ENCODE data around the gene TMEM131L.
"Not testable (repeated sequence)": the region's sequence is repeated elsewhere in the genome, so short reads cannot be mapped to it uniquely, and the experiment has no call there.

Gene TMEM131L

DNA sequence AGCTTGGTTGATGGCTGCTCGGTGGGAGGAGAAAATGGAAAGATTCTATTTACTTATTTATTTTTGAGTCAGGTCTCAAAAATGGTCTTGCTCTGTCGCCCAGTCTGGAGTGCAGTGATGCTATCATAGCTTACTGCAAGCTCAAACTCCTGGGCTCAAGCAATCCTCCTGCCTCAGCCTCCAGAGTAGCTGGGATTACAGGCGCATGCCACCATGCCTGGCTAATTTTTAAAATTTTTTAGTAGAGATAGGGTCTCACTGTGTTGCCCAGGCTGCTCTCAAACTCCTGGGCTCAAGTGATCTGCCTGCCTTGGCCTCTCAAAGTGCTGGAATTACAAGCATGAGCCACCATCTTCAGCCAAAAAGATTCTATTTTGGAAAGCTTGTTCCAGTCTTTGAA is 82.7 kb downstream of the TMEM131L start:
- not testable (repeated sequence) for H3K36me3 ChIP-seq (ENCODE audit: control insufficient read depth in 5 of 5, insufficient read depth in 5 of 5, low read length in 5 of 5); H3K27ac ChIP-seq (ENCODE audit: low read depth, low read length); H3K9me3 ChIP-seq (ENCODE audit: control insufficient read depth in 5 of 5, low read length in 5 of 5)

DNA sequence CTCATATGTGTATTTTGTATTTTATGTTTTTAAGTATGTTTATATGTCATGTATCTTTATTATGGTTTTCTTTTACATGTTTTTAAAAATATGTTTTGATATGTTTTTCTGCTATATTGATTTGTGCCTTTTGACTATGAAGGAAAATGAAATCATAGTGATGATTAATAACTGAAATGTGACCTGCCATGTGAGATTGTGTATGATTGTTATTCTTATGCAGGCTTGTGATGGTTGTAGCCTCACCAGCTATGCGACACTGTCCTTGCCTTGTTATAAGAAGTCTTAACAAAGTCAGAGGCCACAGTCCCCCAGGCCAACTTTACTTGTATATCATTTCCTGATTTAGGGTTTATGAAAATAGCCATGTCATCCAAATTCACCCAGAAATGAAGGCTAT is 83.2 kb downstream of the TMEM131L start:
- H3K27ac ChIP-seq (ENCODE audit: low read depth, low read length): no peak overlapping the region
- no peaks in the 10 kb centered on the region for H3K9me3 ChIP-seq (ENCODE audit: control insufficient read depth in 5 of 5, low read length in 5 of 5)
- H3K27me3 ChIP-seq (ENCODE audit: control insufficient read depth in 5 of 5, insufficient read depth in 4 of 5, low read length in 5 of 5): no peaks in the 10 kb centered on the region
- H3K4me1 ChIP-seq (ENCODE audit: control insufficient read depth in 5 of 5, insufficient read depth in 5 of 5, low read length in 5 of 5): peaks cover 0 to 13% (median 0%) of the 10 kb centered on the region in 5 donors
- peaks cover 3 to 6% (median 4%) of the 10 kb centered on the region in 5 donors for H3K36me3 ChIP-seq (ENCODE audit: control insufficient read depth in 5 of 5, insufficient read depth in 5 of 5, low read length in 5 of 5)
- no peak overlapping the region for H3K9ac ChIP-seq (ENCODE audit: low read length in 5 of 5)
- H3K4me3 ChIP-seq (ENCODE audit: low read depth in 1 of 5, low read length in 5 of 5): no peak overlapping the region

More for the DNA sequence above, 82.7 kb downstream of the TMEM131L start:
- H3K27me3 ChIP-seq (ENCODE audit: control insufficient read depth in 5 of 5, insufficient read depth in 4 of 5, low read length in 5 of 5); H3K4me3 ChIP-seq (ENCODE audit: low read depth in 1 of 5, low read length in 5 of 5); H3K9ac ChIP-seq (ENCODE audit: low read length in 5 of 5): not testable (repeated sequence)
- H3K4me1 ChIP-seq (ENCODE audit: control insufficient read depth in 5 of 5, insufficient read depth in 5 of 5, low read length in 5 of 5): peaks cover 0 to 13% (median 0%) of the 10 kb centered on the region in 5 donors

DNA sequence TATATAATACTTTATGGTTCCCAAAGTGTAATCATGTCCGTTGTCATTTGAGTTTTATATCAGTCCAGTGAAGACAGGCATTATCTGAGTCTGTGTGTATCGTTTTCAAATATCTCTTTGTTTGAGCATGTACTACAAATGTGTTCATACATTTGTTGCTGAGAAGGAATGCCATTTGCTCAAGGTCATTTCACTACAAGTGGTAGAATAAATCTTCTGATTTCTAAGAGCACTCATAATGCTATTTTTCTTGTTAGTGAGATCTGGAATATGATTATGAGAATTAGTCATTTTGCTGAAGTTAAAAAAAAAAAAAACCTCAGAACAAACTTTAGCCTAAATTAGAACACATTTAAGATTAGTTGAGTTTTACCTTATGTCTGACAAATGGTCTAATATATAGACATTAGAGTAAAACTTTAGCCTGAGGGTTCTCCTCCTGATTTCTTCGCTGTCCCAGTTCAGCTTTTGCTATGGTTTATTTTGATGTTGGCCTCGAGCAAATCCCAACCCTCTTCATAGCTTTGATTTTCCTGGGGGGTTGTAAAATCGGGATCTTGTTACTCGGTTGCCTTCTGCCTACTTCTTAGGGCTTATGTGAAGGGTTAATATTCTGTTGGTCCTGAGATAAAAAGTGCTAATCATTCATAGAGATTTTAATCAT is 87.1 kb downstream of the TMEM131L start:
- peaks cover 8 to 14% (median 11%) of the 10 kb centered on the region in 5 donors for H3K36me3 ChIP-seq (ENCODE audit: control insufficient read depth in 5 of 5, insufficient read depth in 5 of 5, low read length in 5 of 5)
- H3K4me3 ChIP-seq (ENCODE audit: low read depth in 1 of 5, low read length in 5 of 5): no peak overlapping the region
- H3K27me3 ChIP-seq (ENCODE audit: control insufficient read depth in 5 of 5, insufficient read depth in 4 of 5, low read length in 5 of 5): no peaks in the 10 kb centered on the region
- peaks cover 0 to 9% (median 2%) of the 10 kb centered on the region in 5 donors for H3K4me1 ChIP-seq (ENCODE audit: control insufficient read depth in 5 of 5, insufficient read depth in 5 of 5, low read length in 5 of 5)
- no peaks in the 10 kb centered on the region for H3K9me3 ChIP-seq (ENCODE audit: control insufficient read depth in 5 of 5, low read length in 5 of 5)
- no peak overlapping the region for H3K27ac ChIP-seq (ENCODE audit: low read depth, low read length)
- no peak overlapping the region for H3K9ac ChIP-seq (ENCODE audit: low read length in 5 of 5)

DNA sequence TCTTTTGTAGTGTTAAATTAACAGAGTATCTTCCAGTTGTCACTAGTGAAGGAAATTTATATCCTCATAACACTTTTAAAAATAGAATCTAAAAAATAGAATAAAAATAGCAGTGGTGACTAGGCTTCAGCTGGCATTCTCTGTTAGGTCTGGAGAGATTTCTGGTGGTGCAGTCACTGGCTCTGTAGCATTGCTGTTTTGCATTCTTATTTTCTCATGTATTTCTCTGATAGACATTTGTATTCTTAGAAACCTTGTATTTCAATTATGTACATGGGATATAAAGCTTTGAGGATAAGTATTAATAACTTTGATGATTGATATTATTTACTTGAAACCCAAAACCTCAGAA is 87.6 kb downstream of the TMEM131L start:
- no peak overlapping the region for H3K9ac ChIP-seq (ENCODE audit: low read length in 5 of 5)
- peaks cover 8 to 14% (median 11%) of the 10 kb centered on the region in 5 donors for H3K36me3 ChIP-seq (ENCODE audit: control insufficient read depth in 5 of 5, insufficient read depth in 5 of 5, low read length in 5 of 5)
- H3K9me3 ChIP-seq (ENCODE audit: control insufficient read depth in 5 of 5, low read length in 5 of 5): no peaks in the 10 kb centered on the region
- no peaks in the 10 kb centered on the region for H3K27me3 ChIP-seq (ENCODE audit: control insufficient read depth in 5 of 5, insufficient read depth in 4 of 5, low read length in 5 of 5)
- no peak overlapping the region for H3K4me3 ChIP-seq (ENCODE audit: low read depth in 1 of 5, low read length in 5 of 5)
- peaks cover 0 to 9% (median 2%) of the 10 kb centered on the region in 5 donors for H3K4me1 ChIP-seq (ENCODE audit: control insufficient read depth in 5 of 5, insufficient read depth in 5 of 5, low read length in 5 of 5)
- H3K27ac ChIP-seq (ENCODE audit: low read depth, low read length): no peak overlapping the region

DNA sequence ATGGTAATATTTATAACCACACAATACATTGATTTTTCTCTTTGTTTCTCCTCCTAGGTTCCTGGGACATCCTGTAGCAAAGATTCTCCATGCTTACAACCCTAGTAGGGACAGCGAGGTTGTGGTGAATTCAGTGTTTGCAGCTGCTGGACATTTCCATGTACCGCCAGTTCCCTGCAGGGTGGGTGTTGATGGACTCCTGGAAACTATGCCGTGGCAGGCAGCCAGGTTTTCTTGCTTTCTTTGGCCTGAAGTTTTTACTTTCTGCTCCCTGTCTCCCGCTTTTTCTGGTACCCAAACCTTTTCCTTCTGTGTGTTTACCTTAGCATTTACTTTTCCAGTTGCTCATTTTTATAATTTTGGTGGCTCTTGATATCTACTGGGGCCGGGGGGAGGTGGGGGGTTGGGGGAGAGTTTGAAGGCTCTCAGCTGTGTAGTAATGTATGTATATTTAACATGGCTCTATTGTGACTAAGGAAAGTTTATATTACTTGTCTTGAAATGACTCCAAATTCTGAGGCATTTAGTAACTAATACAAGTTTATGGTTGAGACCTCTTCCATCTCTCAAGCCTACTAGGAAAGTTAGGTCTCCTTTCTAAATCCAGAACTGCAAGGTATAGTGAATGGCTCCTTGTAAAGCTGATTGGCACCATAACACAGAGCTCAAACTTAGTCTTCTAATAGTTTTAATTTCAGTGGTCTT is 89.7 kb downstream of the TMEM131L start:
- no peaks in the 10 kb centered on the region for H3K9me3 ChIP-seq (ENCODE audit: control insufficient read depth in 5 of 5, low read length in 5 of 5)
- peaks cover 15 to 22% (median 18%) of the 10 kb centered on the region in 5 donors for H3K36me3 ChIP-seq (ENCODE audit: control insufficient read depth in 5 of 5, insufficient read depth in 5 of 5, low read length in 5 of 5)
- peaks cover 0 to 9% (median 2%) of the 10 kb centered on the region in 5 donors for H3K4me1 ChIP-seq (ENCODE audit: control insufficient read depth in 5 of 5, insufficient read depth in 5 of 5, low read length in 5 of 5)
- no peaks in the 10 kb centered on the region for H3K27me3 ChIP-seq (ENCODE audit: control insufficient read depth in 5 of 5, insufficient read depth in 4 of 5, low read length in 5 of 5)
- H3K9ac ChIP-seq (ENCODE audit: low read length in 5 of 5): peak overlapping the region in 1 of 5 donors; percentile 42
- H3K4me3 ChIP-seq (ENCODE audit: low read depth in 1 of 5, low read length in 5 of 5): no peak overlapping the region
- H3K27ac ChIP-seq (ENCODE audit: low read depth, low read length): no peak overlapping the region

DNA sequence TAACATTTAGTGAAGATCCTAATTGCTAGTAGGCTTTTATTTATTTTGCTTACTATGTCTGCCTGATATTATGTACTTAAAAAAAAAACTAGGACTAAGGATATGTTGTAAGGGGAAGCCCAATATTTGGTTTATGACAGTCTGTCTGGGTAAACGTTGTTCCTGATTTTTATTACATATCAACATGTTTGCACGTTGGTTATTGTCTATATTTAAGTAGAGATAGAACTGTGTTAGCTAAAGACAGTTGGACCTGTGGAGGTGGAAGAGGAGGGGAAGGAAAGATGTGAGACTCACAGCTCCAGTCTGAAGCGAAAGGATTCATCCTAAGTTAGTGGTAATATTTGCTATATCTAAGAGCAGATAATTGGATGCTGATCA is 90.3 kb downstream of the TMEM131L start:
- peaks cover 0 to 9% (median 2%) of the 10 kb centered on the region in 5 donors for H3K4me1 ChIP-seq (ENCODE audit: control insufficient read depth in 5 of 5, insufficient read depth in 5 of 5, low read length in 5 of 5)
- H3K9ac ChIP-seq (ENCODE audit: low read length in 5 of 5): no peak overlapping the region
- no peak overlapping the region for H3K27ac ChIP-seq (ENCODE audit: low read depth, low read length)
- H3K27me3 ChIP-seq (ENCODE audit: control insufficient read depth in 5 of 5, insufficient read depth in 4 of 5, low read length in 5 of 5): no peaks in the 10 kb centered on the region
- H3K36me3 ChIP-seq (ENCODE audit: control insufficient read depth in 5 of 5, insufficient read depth in 5 of 5, low read length in 5 of 5): peaks cover 13 to 22% (median 19%) of the 10 kb centered on the region in 5 donors
- H3K4me3 ChIP-seq (ENCODE audit: low read depth in 1 of 5, low read length in 5 of 5): no peak overlapping the region
- no peaks in the 10 kb centered on the region for H3K9me3 ChIP-seq (ENCODE audit: control insufficient read depth in 5 of 5, low read length in 5 of 5)

DNA sequence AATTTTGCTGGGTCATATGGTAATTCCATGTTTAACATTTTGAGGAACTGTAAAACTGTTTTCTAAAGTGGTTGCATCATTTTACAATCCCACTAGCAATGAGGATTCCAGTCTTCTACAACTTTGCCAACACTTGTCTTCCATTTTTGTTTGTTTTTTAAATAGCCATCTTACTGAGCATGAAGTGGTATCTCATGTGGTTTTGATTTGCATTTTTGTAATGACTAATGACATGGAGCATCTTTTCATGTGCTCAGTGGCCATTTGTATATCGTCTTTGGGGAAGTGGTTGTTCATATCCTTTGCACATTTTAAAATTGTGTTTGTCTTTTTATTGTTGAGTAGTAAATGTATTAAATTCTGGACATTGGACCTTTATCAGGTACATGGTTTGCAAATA is 94.7 kb downstream of the TMEM131L start:
- H3K36me3 ChIP-seq (ENCODE audit: control insufficient read depth in 5 of 5, insufficient read depth in 5 of 5, low read length in 5 of 5): peaks cover 19 to 27% (median 26%) of the 10 kb centered on the region in 5 donors
- no peaks in the 10 kb centered on the region for H3K9me3 ChIP-seq (ENCODE audit: control insufficient read depth in 5 of 5, low read length in 5 of 5)
- no peak overlapping the region for H3K27ac ChIP-seq (ENCODE audit: low read depth, low read length)
- H3K4me1 ChIP-seq (ENCODE audit: control insufficient read depth in 5 of 5, insufficient read depth in 5 of 5, low read length in 5 of 5): peaks cover 0 to 9% (median 0%) of the 10 kb centered on the region in 5 donors
- no peaks in the 10 kb centered on the region for H3K27me3 ChIP-seq (ENCODE audit: control insufficient read depth in 5 of 5, insufficient read depth in 4 of 5, low read length in 5 of 5)
- H3K4me3 ChIP-seq (ENCODE audit: low read depth in 1 of 5, low read length in 5 of 5): no peak overlapping the region
- H3K9ac ChIP-seq (ENCODE audit: low read length in 5 of 5): no peak overlapping the region

DNA sequence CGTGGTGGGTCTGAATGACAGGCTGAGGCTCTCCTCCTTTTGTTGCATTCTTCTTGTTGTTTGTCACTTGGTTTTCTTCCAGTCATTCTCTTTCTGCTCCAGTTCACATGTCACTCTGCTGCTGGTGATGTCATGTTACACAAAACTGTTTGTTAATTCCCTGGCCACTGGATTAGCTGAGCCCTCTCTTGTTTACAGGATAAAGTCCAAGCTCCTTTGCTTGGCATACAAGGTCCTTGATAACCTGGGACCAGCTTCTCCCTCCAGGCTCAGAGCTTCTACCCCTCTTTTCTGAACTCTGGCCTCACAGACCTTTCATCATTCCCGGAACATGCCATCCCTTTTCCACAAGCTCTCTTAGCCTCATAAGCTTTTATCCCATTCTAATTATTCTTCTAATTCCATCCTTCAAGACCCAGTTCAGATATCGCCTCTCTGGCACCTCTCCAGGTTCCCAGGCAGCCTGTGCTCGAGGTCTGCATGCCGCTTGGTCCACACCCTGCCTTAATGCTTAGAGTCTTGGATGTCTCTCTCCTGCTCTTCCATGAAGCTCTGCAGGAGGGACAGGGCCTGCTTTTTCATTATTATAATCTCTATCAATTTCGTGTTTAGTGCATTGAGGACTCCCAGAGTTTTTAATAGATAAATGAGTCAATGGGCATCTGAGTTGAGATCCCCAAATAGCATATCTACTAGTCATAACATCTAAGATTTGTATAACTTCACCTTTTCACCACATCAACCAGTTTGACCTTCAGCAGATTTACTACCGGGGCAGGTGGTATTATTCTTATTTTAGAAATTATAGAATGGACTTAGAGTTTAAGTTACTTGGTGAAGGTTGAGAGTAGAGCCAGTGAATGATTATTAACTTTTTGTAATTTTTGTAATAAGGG is 98.7 kb downstream of the TMEM131L start:
- Histone ChIP-seq H3K27ac (ENCODE audit: low read depth, low read length) (peak overlapping the region; percentile 47), H3K9me3 (ENCODE audit: control insufficient read depth in 5 of 5, low read length in 5 of 5) (no peaks in the 10 kb centered on the region), H3K27me3 (ENCODE audit: control insufficient read depth in 5 of 5, insufficient read depth in 4 of 5, low read length in 5 of 5) (no peaks in the 10 kb centered on the region), H3K4me1 (ENCODE audit: control insufficient read depth in 5 of 5, insufficient read depth in 5 of 5, low read length in 5 of 5) (peaks cover 0 to 9% (median 0%) of the 10 kb centered on the region in 5 donors), H3K36me3 (ENCODE audit: control insufficient read depth in 5 of 5, insufficient read depth in 5 of 5, low read length in 5 of 5) (peaks cover 10 to 22% (median 16%) of the 10 kb centered on the region in 5 donors), H3K4me3 (ENCODE audit: low read depth in 1 of 5, low read length in 5 of 5) (no peak overlapping the region), H3K9ac (ENCODE audit: low read length in 5 of 5) (no peak overlapping the region)

DNA sequence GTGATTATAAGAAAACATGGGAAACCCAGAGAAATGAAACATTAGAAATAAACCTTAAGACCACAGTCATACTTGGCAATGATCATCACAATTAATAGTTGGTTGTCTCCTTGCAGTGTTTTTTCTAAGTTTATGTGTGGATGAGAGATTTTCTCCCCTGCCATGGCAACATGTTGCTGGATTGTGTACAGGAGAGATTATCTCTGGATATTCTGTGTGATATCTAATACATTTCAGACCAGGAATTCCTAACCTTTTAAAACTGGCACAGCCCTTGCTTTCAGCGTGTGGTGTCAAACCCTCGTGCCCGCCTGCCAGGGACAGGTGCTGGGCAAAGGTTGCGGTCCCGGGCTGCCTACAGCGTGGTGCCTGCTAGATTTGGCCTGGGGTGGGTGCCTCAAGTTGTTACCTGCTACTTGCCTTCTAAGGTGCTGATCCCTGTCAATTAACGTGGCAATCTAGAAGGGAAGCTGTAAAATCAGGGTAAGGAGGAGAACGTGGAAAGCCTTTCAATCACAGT is 100.5 kb downstream of the TMEM131L start:
- Histone ChIP-seq H3K27ac (ENCODE audit: low read depth, low read length) (no peak overlapping the region), H3K36me3 (ENCODE audit: control insufficient read depth in 5 of 5, insufficient read depth in 5 of 5, low read length in 5 of 5) (peaks cover 4 to 14% (median 9%) of the 10 kb centered on the region in 5 donors), H3K4me3 (ENCODE audit: low read depth in 1 of 5, low read length in 5 of 5) (no peak overlapping the region), H3K9me3 (ENCODE audit: control insufficient read depth in 5 of 5, low read length in 5 of 5) (no peaks in the 10 kb centered on the region), H3K4me1 (ENCODE audit: control insufficient read depth in 5 of 5, insufficient read depth in 5 of 5, low read length in 5 of 5) (peaks cover 0 to 9% (median 0%) of the 10 kb centered on the region in 5 donors), H3K9ac (ENCODE audit: low read length in 5 of 5) (no peak overlapping the region), H3K27me3 (ENCODE audit: control insufficient read depth in 5 of 5, insufficient read depth in 4 of 5, low read length in 5 of 5) (no peaks in the 10 kb centered on the region)

Measured in subcutaneous abdominal adipose tissue (tissue), 5 donors.